ENCODE data around the gene PLA2R1.
A peak's percentile ranks its signal among the peaks of the same experiment; 100 is the strongest.

The PLA2R1 gene

DNA sequence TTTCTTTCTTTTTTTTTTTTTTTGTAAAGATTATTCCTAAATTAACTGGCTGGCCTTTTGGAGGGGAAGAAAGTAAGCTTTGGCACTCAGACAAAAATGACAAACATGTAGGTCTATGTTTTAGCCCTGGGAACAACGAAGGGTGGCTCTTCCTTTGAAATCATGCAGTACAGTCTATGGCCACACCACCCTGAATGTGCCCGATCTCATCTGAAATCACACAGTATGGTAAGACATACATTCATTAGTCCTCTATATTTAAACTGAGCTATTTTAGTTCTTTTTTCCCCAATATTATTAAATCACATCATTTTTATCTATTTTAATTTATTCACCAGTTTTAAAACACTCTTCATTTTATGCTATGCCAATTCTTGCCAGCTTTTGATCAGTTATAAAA, 48.2 kb downstream of the PLA2R1 start:
- Histone ChIP-seq H3K4me2 (ENCODE audit: low read length) (no peak overlapping the region), H3K27me3 (ENCODE audit: low read depth, low read length) (peaks cover 10% of the 10 kb centered on the region; the same call in 1 of the 2 replicates), H3K9me3 (ENCODE audit: insufficient read depth, low read length) (no peaks in the 10 kb centered on the region), H3K9ac (ENCODE audit: low read length) (no peak overlapping the region), H2AFZ (ENCODE audit: low read depth, low read length) (no peak overlapping the region), H3K27ac (ENCODE audit: low read length) (no peak overlapping the region), H3K4me1 (ENCODE audit: low read length) (no peaks in the 10 kb centered on the region), H4K20me1 (ENCODE audit: insufficient read depth, low read length) (no peaks in the 10 kb centered on the region), H3K36me3 (replicated peaks; ENCODE audit: low read depth, low read length) (no peaks in the 10 kb centered on the region), H3K79me2 (ENCODE audit: low read length) (no peaks in the 10 kb centered on the region), H3K4me3 (ENCODE audit: low read length) (no peak overlapping the region)
- TF ChIP-seq, protein P1, sequence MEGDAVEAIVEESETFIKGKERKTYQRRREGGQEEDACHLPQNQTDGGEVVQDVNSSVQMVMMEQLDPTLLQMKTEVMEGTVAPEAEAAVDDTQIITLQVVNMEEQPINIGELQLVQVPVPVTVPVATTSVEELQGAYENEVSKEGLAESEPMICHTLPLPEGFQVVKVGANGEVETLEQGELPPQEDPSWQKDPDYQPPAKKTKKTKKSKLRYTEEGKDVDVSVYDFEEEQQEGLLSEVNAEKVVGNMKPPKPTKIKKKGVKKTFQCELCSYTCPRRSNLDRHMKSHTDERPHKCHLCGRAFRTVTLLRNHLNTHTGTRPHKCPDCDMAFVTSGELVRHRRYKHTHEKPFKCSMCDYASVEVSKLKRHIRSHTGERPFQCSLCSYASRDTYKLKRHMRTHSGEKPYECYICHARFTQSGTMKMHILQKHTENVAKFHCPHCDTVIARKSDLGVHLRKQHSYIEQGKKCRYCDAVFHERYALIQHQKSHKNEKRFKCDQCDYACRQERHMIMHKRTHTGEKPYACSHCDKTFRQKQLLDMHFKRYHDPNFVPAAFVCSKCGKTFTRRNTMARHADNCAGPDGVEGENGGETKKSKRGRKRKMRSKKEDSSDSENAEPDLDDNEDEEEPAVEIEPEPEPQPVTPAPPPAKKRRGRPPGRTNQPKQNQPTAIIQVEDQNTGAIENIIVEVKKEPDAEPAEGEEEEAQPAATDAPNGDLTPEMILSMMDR (IDR thresholded peaks at IDR 0.05; ENCODE audit: low read depth, low read length): no peak
- TF ChIP-seq EZH2phosphoT487 (IDR thresholded peaks at IDR 0.05; ENCODE audit: low read depth): no peak

DNA sequence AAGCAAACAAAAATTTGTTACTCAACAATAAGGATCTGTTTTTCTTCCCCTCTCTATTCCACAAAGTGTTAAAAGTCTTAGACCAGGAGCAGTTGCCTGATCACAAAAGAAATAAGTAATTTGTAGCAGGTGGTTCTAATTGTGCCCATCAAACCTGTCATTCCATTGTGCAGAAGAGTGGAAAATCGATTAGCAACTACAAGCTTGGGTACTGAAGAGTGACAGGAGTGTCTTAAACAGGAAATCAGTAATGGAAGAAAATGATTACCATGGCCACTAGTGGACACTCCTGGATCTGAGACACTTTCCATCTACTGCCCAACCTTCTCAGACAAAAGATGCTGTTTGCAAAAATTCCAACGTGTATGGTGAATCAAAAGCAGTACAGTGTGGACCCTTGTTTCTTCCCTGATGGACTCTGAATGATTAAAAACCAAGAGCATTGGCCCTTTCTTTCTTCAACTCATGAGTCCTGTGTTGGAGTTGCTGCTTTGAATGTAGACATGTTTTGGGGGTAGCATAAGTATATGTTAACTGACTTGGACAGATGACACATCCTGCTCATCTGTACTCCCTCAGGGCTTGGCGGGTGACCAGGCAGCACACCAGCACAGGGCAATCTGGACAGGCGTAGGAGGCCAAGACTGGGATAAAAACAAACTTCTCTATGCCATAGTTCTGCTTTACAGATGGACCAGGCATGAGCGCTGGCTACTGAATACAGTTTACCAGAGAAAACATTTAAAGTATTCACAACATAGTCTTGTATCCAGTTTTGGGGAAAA, 51.9 kb downstream of the PLA2R1 start:
- no peaks in the 10 kb centered on the region for H3K9me3 ChIP-seq (ENCODE audit: insufficient read depth, low read length)
- no peaks in the 10 kb centered on the region for H3K79me2 ChIP-seq (ENCODE audit: low read length)
- no peaks in the 10 kb centered on the region for H4K20me1 ChIP-seq (ENCODE audit: insufficient read depth, low read length)
- no peak overlapping the region for H3K9ac ChIP-seq (ENCODE audit: low read length)
- no peak for TF ChIP-seq EZH2phosphoT487 (IDR thresholded peaks at IDR 0.05; ENCODE audit: low read depth)
- TF ChIP-seq, protein P1 (IDR thresholded peaks at IDR 0.05; ENCODE audit: low read depth, low read length): no peak
- no peak overlapping the region for H2AFZ ChIP-seq (ENCODE audit: low read depth, low read length)
- peaks cover 8% of the 10 kb centered on the region for H3K4me1 ChIP-seq (ENCODE audit: low read length)
- H3K4me2 ChIP-seq (ENCODE audit: low read length): no peak overlapping the region
- H3K36me3 ChIP-seq (replicated peaks; ENCODE audit: low read depth, low read length): no peaks in the 10 kb centered on the region
- no peak overlapping the region for H3K27ac ChIP-seq (ENCODE audit: low read length)
- peaks cover 9% of the 10 kb centered on the region; the same call in 1 of the 2 replicates for H3K27me3 ChIP-seq (ENCODE audit: low read depth, low read length)
- no peak overlapping the region for H3K4me3 ChIP-seq (ENCODE audit: low read length)

DNA sequence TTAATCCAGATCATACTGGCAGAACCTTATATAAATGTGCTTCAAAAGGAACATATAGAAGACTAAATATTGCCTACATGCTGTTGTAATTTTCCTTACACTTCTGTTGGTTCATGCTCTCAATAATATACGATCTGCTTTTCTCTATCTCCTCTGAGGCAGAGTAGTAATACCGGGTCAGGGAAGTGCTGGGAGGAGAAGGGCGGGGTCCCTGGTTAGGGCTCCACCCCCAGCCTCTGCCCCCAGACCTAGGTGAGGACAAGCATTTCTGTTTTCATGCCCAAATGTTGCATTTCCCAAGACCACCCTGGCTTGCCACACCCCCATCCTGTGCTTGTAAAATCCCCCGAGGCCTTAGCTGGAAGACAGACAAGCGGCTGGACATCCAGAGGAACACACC, 55.3 kb downstream of the PLA2R1 start:
- H3K9ac ChIP-seq (ENCODE audit: low read length): no peak overlapping the region
- no peak overlapping the region for H3K4me2 ChIP-seq (ENCODE audit: low read length)
- no peaks in the 10 kb centered on the region for H3K79me2 ChIP-seq (ENCODE audit: low read length)
- H2AFZ ChIP-seq (ENCODE audit: low read depth, low read length): no peak overlapping the region
- H3K4me1 ChIP-seq (ENCODE audit: low read length): peaks cover 8% of the 10 kb centered on the region
- H4K20me1 ChIP-seq (ENCODE audit: insufficient read depth, low read length): no peaks in the 10 kb centered on the region
- no peaks in the 10 kb centered on the region for H3K36me3 ChIP-seq (replicated peaks; ENCODE audit: low read depth, low read length)
- no peak overlapping the region for H3K27ac ChIP-seq (ENCODE audit: low read length)
- no peak overlapping the region for H3K4me3 ChIP-seq (ENCODE audit: low read length)
- TF ChIP-seq, protein P1 (IDR thresholded peaks at IDR 0.05; ENCODE audit: low read depth, low read length): no peak
- H3K9me3 ChIP-seq (ENCODE audit: insufficient read depth, low read length): no peaks in the 10 kb centered on the region
- peaks cover 4% of the 10 kb centered on the region; the same call in 1 of the 2 replicates for H3K27me3 ChIP-seq (ENCODE audit: low read depth, low read length)

DNA sequence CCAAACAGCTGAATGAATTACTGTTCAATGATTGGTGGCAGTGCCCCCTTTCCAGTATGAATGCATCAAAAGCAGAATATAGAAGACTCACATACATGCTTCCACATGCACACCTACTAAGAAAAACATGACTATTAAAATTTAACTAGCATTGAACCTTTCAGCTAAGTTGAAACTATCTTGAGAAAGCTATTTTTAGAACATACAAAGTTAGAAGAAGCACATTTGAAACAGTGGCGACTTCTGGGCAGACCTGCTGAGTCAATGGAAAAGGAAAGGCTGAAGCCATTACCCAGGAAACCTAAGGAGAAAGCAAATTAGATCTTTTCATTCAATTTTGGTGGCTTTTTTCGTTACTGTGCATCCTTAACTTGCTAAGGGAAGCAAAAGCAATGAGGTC, 55.9 kb downstream of the PLA2R1 start:
- H3K4me1 ChIP-seq (ENCODE audit: low read length): peaks cover 8% of the 10 kb centered on the region
- no peak for TF ChIP-seq EZH2phosphoT487 (IDR thresholded peaks at IDR 0.05; ENCODE audit: low read depth)
- TF ChIP-seq, protein P1 (IDR thresholded peaks at IDR 0.05; ENCODE audit: low read depth, low read length): no peak
- H3K79me2 ChIP-seq (ENCODE audit: low read length): no peaks in the 10 kb centered on the region
- H4K20me1 ChIP-seq (ENCODE audit: insufficient read depth, low read length): no peaks in the 10 kb centered on the region
- H3K4me3 ChIP-seq (ENCODE audit: low read length): no peak overlapping the region
- H3K27ac ChIP-seq (ENCODE audit: low read length): no peak overlapping the region
- H3K4me2 ChIP-seq (ENCODE audit: low read length): peak overlapping the region; percentile 32
- H2AFZ ChIP-seq (ENCODE audit: low read depth, low read length): no peak overlapping the region
- no peak overlapping the region for H3K9ac ChIP-seq (ENCODE audit: low read length)
- H3K9me3 ChIP-seq (ENCODE audit: insufficient read depth, low read length): 0 out of 2 replicates have a peak, but pooled peaks cover 3% of the 10 kb centered on the region
- no peaks in the 10 kb centered on the region for H3K36me3 ChIP-seq (replicated peaks; ENCODE audit: low read depth, low read length)
- H3K27me3 ChIP-seq (ENCODE audit: low read depth, low read length): no peaks in the 10 kb centered on the region

Data from OCI-LY3 (cell line).